Choroid plexus epithelial cell (primary cell): ENCODE measurements around the gene MYO5C.

Experiments used
- DNase-seq: peaks from one replicate; pipeline ENCODE4 v3.0.0-alpha.2; 2010; ENCODE audit warnings: low read depth
- H3K4me3 ChIP-seq: 2 replicates; pipeline ENCODE4 v1.5.1; 2011; ENCODE audit warnings: low read depth, mild to moderate bottlenecking, control low read depth, low read length, moderate library complexity
- CTCF ChIP-seq: conservative IDR thresholded peaks from 2 replicates; pipeline ENCODE4 v1.5.1; 2011; ENCODE audit warnings: low read depth, mild to moderate bottlenecking, control low read depth, inconsistent platforms, low read length, moderate library complexity

MYO5C gene

GRCh38 chr15:52153900-52154895 is 141.4 kb downstream of the MYO5C start:
- no peak for TF ChIP-seq CTCF
- DNase-seq, result no peak
- no peak overlapping the region for H3K4me3 ChIP-seq

GRCh38 chr15:52151353-52151752 is 144.3 kb downstream of the MYO5C start:
- TF ChIP-seq CTCF, result no peak
- no peak overlapping the region for H3K4me3 ChIP-seq
- DNase-seq, result no peak

GRCh38 chr15:52150871-52151270 is 144.7 kb downstream of the MYO5C start:
- TF ChIP-seq CTCF, result no peak
- DNase-seq, result no peak

GRCh38 chr15:52150043-52150825 is 145.4 kb downstream of the MYO5C start:
- no peak for DNase-seq
- no peak overlapping the region for H3K4me3 ChIP-seq
- TF ChIP-seq CTCF, result no peak

More at GRCh38 chr15:52150871-52151270, 144.7 kb downstream of the MYO5C start:
- no peak overlapping the region for H3K4me3 ChIP-seq

- no peak for TF ChIP-seq CTCF
- no peak overlapping the region for H3K4me3 ChIP-seq
- no peak for DNase-seq
Measured at GRCh38 chr15:52148403-52148802, 147.2 kb downstream of the MYO5C start.

- DNase-seq, result no peak
- no peak for TF ChIP-seq CTCF
- no peak overlapping the region for H3K4me3 ChIP-seq
Measured at GRCh38 chr15:52146776-52147175, 148.8 kb downstream of the MYO5C start.
